IMR-90 (cell line): ENCODE data around the gene SLC1A5. TPM values are rescaled to one million over a fixed set of nuclear protein-coding genes. Genes with fewer than 3 reads are reported as not detected.

Experiments used
- ATAC-seq: fragments of 200-7000 bp; cut with Tn5 transposase; 2 replicates; pipeline ENCODE4 v1.9.1; 2020; ENCODE audit warnings: low read depth, mild to moderate bottlenecking, moderate library complexity
- BruUV-seq: library from RNA; stranded (reverse); fragments of 400-500 nt; replicated peaks from 2 replicates; lab custom pipeline; 2021; lab: Mats Ljungman, UMichigan
- CTCF ChIA-PET: fragments of 300-600 bp; formaldehyde crosslinking; extraction: SDS; loops from one replicate; lab custom pipeline; 2021; ENCODE audit warnings: antibody characterized with exemption; lab: Yijun Ruan, JAX
- POLR2A ChIA-PET: fragments of 300-600 bp; sonication (Branson Sonifier 250); formaldehyde crosslinking; loops from one replicate; lab custom pipeline; 2022; ENCODE audit warnings: antibody characterized with exemption; ENCODE audit not compliant: unreplicated experiment; lab: Charles Lee
- DNase-seq: peaks from one replicate; pipeline ENCODE4 v3.0.0; 2013
- H2AFZ ChIP-seq: replicated peaks from 2 replicates; pipeline ENCODE3; 2013; ENCODE audit warnings: low read length, mild to moderate bottlenecking; ENCODE audit not compliant: poor library complexity
- H2AK5ac ChIP-seq: 2 replicates; pipeline ENCODE4 v1.6.1; 2013; ENCODE audit warnings: low read depth, low read length, inconsistent platforms
- H2AK9ac ChIP-seq: replicated peaks from 2 replicates; pipeline ENCODE3; 2013; ENCODE audit warnings: mild to moderate bottlenecking, low read depth, low read length, moderate library complexity; ENCODE audit not compliant: poor library complexity
- H2BK120ac ChIP-seq: 2 replicates; pipeline ENCODE4 v1.6.1; 2013; ENCODE audit warnings: low read depth, low read length, inconsistent platforms
- H2BK15ac ChIP-seq: 3 replicates; pipeline ENCODE4 v1.6.1; 2013; ENCODE audit warnings: low read depth, low read length, inconsistent platforms
- H2BK20ac ChIP-seq: 2 replicates; pipeline ENCODE4 v1.6.1; 2013; ENCODE audit warnings: low read depth, mild to moderate bottlenecking, inconsistent platforms, low read length, moderate library complexity
- H2BK5ac ChIP-seq: 2 replicates; pipeline ENCODE4 v1.6.1; 2013; ENCODE audit warnings: mild to moderate bottlenecking, low read depth, low read length, inconsistent platforms; ENCODE audit not compliant: poor library complexity, severe bottlenecking
- H3K14ac ChIP-seq: replicated peaks from 2 replicates; pipeline ENCODE4 v1.6.1; 2013; ENCODE audit warnings: low read depth, low read length, inconsistent platforms
- H3K18ac ChIP-seq: 2 replicates; pipeline ENCODE4 v1.6.1; 2013; ENCODE audit warnings: low read depth, low read length, control low read depth
- H3K23ac ChIP-seq: 2 replicates; pipeline ENCODE4 v1.6.1; 2013; ENCODE audit warnings: low read depth, low read length, inconsistent platforms
- H3K27ac ChIP-seq: 2 replicates; pipeline ENCODE4 v1.5.1; 2013; ENCODE audit warnings: mild to moderate bottlenecking, control low read depth, low read length; ENCODE audit not compliant: insufficient read depth
- H3K27me3 ChIP-seq: 2 replicates; pipeline ENCODE4 v1.6.1; 2013; ENCODE audit warnings: low read length; ENCODE audit not compliant: control insufficient read depth, insufficient read depth
- H3K36me3 ChIP-seq: 2 replicates; pipeline ENCODE4 v1.6.1; 2013; ENCODE audit warnings: low read length, mixed read lengths; ENCODE audit not compliant: control insufficient read depth, insufficient read depth
- H3K4ac ChIP-seq: 2 replicates; pipeline ENCODE4 v1.6.1; 2013; ENCODE audit warnings: low read depth, low read length, inconsistent platforms
- H3K4me1 ChIP-seq: 2 replicates; pipeline ENCODE4 v1.6.1; 2013; ENCODE audit warnings: low read length, mixed read lengths; ENCODE audit not compliant: control insufficient read depth, insufficient read depth
- H3K4me2 ChIP-seq: 2 replicates; pipeline ENCODE4 v1.6.1; 2013; ENCODE audit warnings: low read depth, mild to moderate bottlenecking, control low read depth, low read length, moderate library complexity
- H3K4me3 ChIP-seq: 2 replicates; pipeline ENCODE4 v1.5.1; 2013; ENCODE audit warnings: low read depth, mild to moderate bottlenecking, control low read depth, low read length, moderate library complexity; ENCODE audit not compliant: insufficient read depth
- H3K56ac ChIP-seq: 2 replicates; pipeline ENCODE4 v1.6.1; 2013; ENCODE audit warnings: low read length, inconsistent platforms; ENCODE audit not compliant: insufficient read depth; ENCODE audit errors: extremely low read depth
- H3K79me1 ChIP-seq, 2 experiments: 2 replicates each; pipeline ENCODE4 v1.6.1; 2013; ENCODE audit warnings: low read length in 2 of 2, inconsistent platforms in 1 of 2, low read depth in 1 of 2
- H3K9ac ChIP-seq: 2 replicates; pipeline ENCODE4 v1.6.1; 2013; ENCODE audit warnings: low read depth, low read length, control low read depth
- H3K9me1 ChIP-seq: 2 replicates; pipeline ENCODE4 v1.6.1; 2013; ENCODE audit warnings: low read length, inconsistent platforms; ENCODE audit not compliant: insufficient read depth
- H3K9me3 ChIP-seq: 2 replicates; pipeline ENCODE4 v1.6.1; 2013; ENCODE audit warnings: low read length; ENCODE audit not compliant: control insufficient read depth, insufficient read depth
- H4K20me1 ChIP-seq: 2 replicates; pipeline ENCODE4 v1.6.1; 2013; ENCODE audit warnings: low read length, inconsistent platforms; ENCODE audit not compliant: insufficient read depth
- H4K5ac ChIP-seq: 2 replicates; pipeline ENCODE4 v1.6.1; 2013; ENCODE audit warnings: mild to moderate bottlenecking, low read depth, low read length, control low read depth
- H4K8ac ChIP-seq, 2 experiments: 2 replicates each; pipeline ENCODE4 v1.6.1; 2013; ENCODE audit warnings: low read depth in 2 of 2, low read length in 2 of 2, control low read depth in 1 of 2, inconsistent platforms in 1 of 2
- H4K91ac ChIP-seq: 2 replicates; pipeline ENCODE4 v1.6.1; 2013; ENCODE audit warnings: low read depth, low read length, inconsistent platforms; ENCODE audit not compliant: insufficient read depth
- CEBPB ChIP-seq: IDR thresholded peaks from 2 replicates; pipeline ENCODE4 v1.6.1; 2012; ENCODE audit warnings: low read depth, low read length, improper control_type of control experiment
- CHD1 ChIP-seq: IDR thresholded peaks from 2 replicates; pipeline ENCODE4 v1.6.1; 2012; ENCODE audit warnings: low read depth, low read length, improper control_type of control experiment
- ELK1 ChIP-seq: fragments of 150-350 bp; IDR thresholded peaks from 2 replicates; pipeline ENCODE4 v1.6.1; 2016; ENCODE audit warnings: low read depth, mild to moderate bottlenecking, low read length, moderate library complexity, borderline replicate concordance
- MAFK ChIP-seq: IDR thresholded peaks from 2 replicates; pipeline ENCODE4 v1.6.1; 2012; ENCODE audit warnings: low read depth, low read length, improper control_type of control experiment
- POLR2A ChIP-seq: IDR thresholded peaks from 2 replicates; pipeline ENCODE4 v1.6.1; 2012; ENCODE audit warnings: mild to moderate bottlenecking, low read depth, low read length
- SMC3 ChIP-seq: fragments of 150-350 bp; IDR thresholded peaks from 2 replicates; pipeline ENCODE4 v1.6.1; 2016; ENCODE audit warnings: low read depth, mild to moderate bottlenecking, antibody characterized with exemption, low read length, moderate library complexity
- WGBS, 2 experiments: methylation state at CpG; one replicate each; pipeline versions ENCODE4 v1.1.5 to v1.1.7; 2013; ENCODE audit warnings: missing lambda C conversion rate in 2 of 2; ENCODE audit not compliant: insufficient read length in 1 of 2; ENCODE audit errors: extremely low coverage in 2 of 2; 5-methylcytosine and 5-hydroxymethylcytosine counted together
- dilution Hi-C: fragments of 300-500 bp; cut with HindIII; formaldehyde crosslinking; loops from one replicate; pipeline ENCODE4 v1.14.3; 2018; ENCODE audit warnings: low sequenced_read_pairs; ENCODE audit not compliant: unreplicated experiment
- in situ Hi-C: fragments of 300-500 bp; cut with MboI; formaldehyde crosslinking; loops from 3 replicates; pipeline ENCODE4 v1.14.3; 2019; ENCODE audit warnings: low sequenced_read_pairs, inconsistent platforms, mixed read lengths
- intact Hi-C: fragments of 100-400 bp; cut with micrococcal nuclease; formaldehyde crosslinking; loops from 2 replicates; pipeline ENCODE4 v1.10.0; 2022
- polyA plus RNA-seq, 3 experiments: library from polyadenylated mRNA; depleted of rRNA; stranded (reverse); fragments of >200 nt; gene quantifications; 2 replicates each; pipeline ENCODE4 v1.2.3, GENCODE V29; 2012; ENCODE audit warnings: low replicate concordance in 1 of 3
- total RNA-seq: library from RNA; depleted of rRNA; stranded (reverse); fragments of >200 nt; gene quantifications from 2 replicates; pipeline ENCODE4 v1.2.3, GENCODE V29; 2012
- TF ChIP-seq, protein P1 (sequence below): fragments of 150-350 bp; IDR thresholded peaks from 2 replicates; pipeline ENCODE4 v1.6.1; 2017; ENCODE audit warnings: mild to moderate bottlenecking, antibody characterized with exemption, low read length, low read depth

Gene SLC1A5
- total and polyA plus RNA-seq, 2 of the 4 experiments (the other 2 are of a cell fraction): 142 to 171 TPM

DNA sequence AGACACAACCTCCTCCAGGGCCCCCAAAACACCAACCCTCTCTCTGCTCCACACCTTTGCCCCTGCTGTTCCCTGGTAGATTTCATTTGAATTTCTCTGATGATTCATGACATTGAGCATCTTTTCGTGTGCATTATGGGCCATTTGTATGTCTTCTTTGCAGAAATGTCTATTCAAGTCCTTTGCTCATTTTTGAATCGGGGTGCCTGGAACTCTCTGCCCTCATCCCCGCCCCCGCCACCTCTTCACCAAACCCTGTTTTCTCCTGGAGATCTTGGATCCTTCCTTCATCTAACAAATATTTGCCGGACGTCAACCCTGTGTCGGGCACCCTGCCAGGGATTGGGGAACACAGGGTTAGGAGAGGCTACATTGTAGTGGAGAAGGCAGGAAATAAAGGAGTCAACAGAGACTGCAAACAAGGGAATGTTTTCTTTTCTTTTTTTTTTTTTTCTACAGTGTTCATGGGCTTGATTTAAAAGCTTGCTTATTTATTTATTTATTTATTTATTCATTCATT is 25.5 kb upstream of the SLC1A5 start:
- Histone ChIP-seq H3K14ac (no peak overlapping the region), H4K5ac (no peak overlapping the region), H4K91ac (no peak overlapping the region), H3K9ac (no peak overlapping the region), H3K23ac (no peak overlapping the region), H2BK5ac (no peak overlapping the region), H3K4me3 (no peak overlapping the region), H2BK15ac (no peak overlapping the region), H4K8ac (no peak overlapping the region), H3K4me2 (no peak overlapping the region), H3K4me1 (peaks cover 6% of the 10 kb centered on the region), H2BK20ac (no peak overlapping the region), H4K20me1 (no peaks in the 10 kb centered on the region), H2BK120ac (no peak overlapping the region), H3K9me3 (no peaks in the 10 kb centered on the region), H3K36me3 (no peaks in the 10 kb centered on the region), H3K56ac (no peak overlapping the region), H3K4ac (no peak overlapping the region), H3K27me3 (no peaks in the 10 kb centered on the region), H2AK9ac (no peak overlapping the region), H3K27ac (no peak overlapping the region), H3K18ac (peak overlapping the region; percentile 20; the same call in 1 of the 2 replicates), H2AK5ac (no peak overlapping the region), H3K79me1 (no peaks in the 10 kb centered on the region), H2AFZ (no peak overlapping the region), H3K9me1 (no peaks in the 10 kb centered on the region)
- no peak for TF ChIP-seq POLR2A
- no peak for TF ChIP-seq SMC3
- TF ChIP-seq CHD1: no peak
- no peak for TF ChIP-seq ELK1
- TF ChIP-seq, protein P1, sequence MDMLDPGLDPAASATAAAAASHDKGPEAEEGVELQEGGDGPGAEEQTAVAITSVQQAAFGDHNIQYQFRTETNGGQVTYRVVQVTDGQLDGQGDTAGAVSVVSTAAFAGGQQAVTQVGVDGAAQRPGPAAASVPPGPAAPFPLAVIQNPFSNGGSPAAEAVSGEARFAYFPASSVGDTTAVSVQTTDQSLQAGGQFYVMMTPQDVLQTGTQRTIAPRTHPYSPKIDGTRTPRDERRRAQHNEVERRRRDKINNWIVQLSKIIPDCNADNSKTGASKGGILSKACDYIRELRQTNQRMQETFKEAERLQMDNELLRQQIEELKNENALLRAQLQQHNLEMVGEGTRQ: no peak
- no peak for TF ChIP-seq CEBPB
- TF ChIP-seq MAFK: no peak
- dilution Hi-C loops: no loop called here
- in situ Hi-C loops: no loop called here
- no CpG with 5 or more reads among the region's 7 CpGs for WGBS, 2 experiments
- ATAC-seq (peak; percentile 48), DNase-seq (peak; percentile 46)
- BruUV-seq: no TSS peak
- ChIA-PET POLR2A (interaction anchor here (0.6 kb wide), 1 partner anchor 340 kb away, joined by 9 read pairs; no protein-coding TSS in a partner anchor), CTCF (no interaction called here)
- intact Hi-C loops: no loop called here
